CD4-positive, alpha-beta T cell treated with Interleukin-1 beta for 1 hour (primary cell): ENCODE data around the gene AKAP6.

Experiments used
- DNase-seq, 2 donors: peaks; one replicate each; pipeline ENCODE4 v3.0.0-alpha.2; 2020 to 2022

Gene AKAP6

GRCh38 chr14:32492457-32492856, 163.4 kb downstream of the AKAP6 start:
- no peak for DNase-seq

DNA sequence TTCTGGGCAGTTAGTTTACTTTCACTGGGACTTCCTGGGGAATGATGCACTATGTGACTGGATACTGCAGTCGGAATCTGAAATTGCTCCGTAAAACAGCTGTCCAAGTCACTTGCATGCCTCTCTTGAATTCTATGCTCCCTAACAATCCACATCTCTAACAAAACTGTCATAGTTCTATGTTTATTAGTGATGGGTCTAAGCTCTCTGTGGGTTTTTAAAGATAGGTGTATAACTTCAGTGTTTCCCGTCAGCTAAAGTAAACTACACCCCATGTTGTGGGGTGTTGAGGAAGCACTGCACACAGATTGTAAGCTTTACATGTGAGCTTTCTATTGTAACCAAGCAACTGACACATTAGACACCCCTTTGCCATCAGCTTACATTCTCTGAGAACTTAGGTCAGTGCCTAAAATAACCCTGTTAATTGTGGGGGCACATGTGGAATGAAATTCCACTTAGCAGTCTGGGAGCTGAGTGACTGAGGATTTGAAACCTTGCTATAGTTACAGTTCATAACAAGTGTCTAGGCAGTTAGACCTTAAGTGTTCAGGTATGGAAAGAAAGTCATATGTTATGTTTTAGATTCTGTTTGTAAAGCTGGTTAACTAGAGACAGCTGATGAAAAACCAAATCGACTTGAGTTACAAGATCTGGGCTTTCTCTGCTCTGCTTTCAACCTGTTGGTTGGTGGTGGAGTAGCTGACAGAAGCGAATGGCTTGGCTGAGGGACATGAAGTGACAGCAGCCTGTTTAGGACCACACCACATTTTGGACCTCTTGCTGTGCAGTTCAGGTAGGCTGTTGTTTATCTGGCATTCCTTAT, 165.7 kb downstream of the AKAP6 start:
- no peak for DNase-seq

- DNase-seq = no peak
Observed at GRCh38 chr14:32495435-32495734, 166.3 kb downstream of the AKAP6 start.

- DNase-seq = no peak
Observed at GRCh38 chr14:32497248-32497647, 168.2 kb downstream of the AKAP6 start.

DNA sequence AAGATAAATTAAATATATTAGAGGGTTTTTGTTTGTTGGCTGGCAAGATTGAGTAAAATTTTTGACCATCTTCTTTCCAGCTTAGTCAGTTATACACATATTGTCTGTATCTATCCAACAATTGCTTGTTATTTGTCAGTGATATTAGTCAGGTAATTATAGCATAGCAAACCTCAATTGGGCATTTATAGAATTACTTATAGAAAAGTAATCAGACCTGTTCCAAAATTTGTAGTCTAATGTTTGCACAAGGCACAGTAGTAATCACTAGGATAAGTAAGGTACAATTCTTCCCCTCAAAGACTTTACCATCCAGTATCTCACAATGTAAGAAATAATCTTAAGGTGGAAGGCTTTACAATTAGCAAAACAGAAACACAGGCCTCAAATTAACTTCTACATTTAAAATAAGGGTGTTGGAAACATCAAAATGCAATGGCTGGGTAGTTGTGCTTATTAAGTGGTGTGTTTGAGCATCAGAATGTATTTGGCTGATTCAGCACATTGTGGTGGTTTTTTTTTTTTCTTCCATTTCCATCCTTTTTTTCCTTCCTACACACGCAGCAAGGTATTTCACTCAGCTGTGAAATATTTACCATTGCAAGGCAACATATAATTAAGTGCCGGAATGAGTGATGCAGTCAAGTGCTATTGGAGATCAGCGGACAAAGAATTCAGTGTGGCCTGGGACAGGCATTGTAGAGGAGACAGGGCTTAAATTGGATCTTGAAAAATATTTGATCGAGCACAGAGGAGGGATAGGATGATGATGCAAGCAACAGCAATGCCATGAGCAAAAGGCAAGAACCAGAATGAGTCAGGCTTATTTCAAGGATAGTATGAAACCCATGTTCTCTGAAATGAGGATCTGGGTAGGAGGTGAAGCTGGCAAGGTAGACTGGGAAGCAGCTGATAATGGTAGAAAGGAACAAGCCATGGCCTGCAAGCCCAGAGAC, 178.2 kb downstream of the AKAP6 start:
- no peak for DNase-seq

DNA sequence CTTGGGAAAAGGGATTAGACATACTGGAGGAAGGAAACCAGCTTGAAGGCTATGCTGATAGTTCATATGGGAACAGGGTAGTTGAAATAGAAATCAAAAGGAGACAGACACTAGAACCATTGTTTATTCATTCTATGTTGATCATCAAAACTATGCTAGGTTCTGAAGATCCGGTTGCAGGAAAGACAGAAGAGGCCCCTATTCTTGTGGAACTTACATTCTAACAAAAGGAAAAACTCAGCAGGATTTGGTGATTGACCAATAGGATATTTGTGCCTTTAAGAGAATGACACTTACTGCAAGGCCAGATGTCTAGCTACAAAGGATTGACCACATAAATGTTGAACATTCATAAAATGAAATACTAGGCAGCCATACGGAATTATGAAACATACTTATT, 179.2 kb downstream of the AKAP6 start:
- DNase-seq = no peak

DNA sequence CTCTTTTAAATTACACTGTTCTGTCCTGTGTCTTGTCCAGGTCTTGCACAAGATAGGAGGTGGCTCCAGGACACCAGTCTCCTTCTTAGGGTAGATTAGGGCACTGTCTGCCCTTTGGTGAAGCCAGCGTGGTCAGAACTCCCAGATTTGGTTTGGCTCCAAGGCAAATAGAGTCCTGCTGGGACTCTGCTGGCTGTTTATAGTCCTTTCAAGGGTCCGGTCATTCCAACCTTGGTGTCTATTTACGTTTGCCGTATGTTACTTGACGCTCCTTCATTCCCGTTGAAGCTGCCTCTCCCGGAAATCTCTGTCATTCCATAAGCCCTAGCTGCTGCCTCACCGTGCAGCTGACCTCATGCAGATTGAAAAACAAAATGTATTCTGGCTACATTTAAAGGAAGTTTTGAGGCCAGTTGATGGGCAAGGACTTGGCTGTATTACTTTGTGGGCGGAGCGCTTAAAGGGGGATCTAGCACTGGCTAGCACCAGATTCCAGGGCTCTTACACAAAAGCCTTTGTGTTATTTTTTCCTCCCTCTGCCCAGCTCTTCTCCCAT, 180.6 kb downstream of the AKAP6 start:
- DNase-seq = no peak

DNA sequence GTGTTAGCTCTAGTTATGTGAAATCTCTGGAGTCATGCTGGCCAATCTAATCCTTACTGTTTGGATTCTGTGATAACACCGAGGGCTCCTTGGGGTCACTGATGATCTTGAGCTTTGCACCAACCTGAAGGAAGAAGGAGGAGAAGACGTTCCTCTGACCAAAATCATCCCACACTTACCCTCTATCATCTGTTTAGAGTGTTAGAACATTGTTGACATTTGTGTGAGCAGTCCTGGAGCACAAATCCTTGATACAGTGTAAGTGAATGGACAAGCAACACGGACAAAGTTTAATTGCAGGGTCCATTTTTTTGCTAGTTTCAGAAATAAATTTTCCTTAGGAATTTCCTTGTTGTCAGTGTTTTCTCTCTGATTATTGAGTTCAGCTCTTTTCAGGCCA, 181.7 kb downstream of the AKAP6 start:
- no peak for DNase-seq

DNA sequence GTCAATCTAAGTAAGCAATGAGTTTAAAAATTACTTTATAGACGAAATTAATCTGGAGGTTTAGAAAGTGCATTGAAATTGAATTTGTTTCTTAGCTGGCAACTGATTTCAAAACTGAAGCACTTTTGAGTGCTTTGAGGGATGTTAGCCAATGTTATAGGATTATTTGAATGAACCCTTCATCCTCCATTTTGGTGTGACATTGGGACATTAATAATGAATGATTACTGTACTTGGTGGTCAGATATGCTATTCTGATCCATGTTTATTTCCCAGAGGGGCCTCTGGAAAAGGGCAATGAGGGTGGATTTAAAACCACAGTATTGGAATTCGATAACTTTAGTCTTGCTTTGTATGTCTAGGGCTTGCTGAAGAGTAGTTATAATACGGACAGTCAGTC, 183.2 kb downstream of the AKAP6 start:
- no peak for DNase-seq

DNA sequence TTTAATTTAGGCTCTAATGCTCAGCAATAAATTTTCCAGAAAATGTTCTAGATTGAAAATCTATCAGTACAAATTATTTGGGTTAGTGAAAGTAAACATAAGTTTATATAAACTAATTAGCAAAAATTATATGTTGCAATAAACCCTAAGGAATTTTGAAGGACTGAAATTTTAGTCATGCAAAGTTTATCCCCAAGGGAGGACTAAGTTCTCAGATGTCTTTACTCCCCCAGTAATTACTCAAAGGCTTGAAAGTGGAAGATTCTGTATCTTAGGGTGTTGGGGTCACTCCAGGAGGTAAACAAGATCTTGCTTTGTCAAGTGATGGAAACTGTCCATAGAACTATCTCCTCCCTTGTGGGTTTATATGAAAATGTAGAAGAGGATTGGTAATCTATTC, 183.7 kb downstream of the AKAP6 start:
- no peak for DNase-seq

DNA sequence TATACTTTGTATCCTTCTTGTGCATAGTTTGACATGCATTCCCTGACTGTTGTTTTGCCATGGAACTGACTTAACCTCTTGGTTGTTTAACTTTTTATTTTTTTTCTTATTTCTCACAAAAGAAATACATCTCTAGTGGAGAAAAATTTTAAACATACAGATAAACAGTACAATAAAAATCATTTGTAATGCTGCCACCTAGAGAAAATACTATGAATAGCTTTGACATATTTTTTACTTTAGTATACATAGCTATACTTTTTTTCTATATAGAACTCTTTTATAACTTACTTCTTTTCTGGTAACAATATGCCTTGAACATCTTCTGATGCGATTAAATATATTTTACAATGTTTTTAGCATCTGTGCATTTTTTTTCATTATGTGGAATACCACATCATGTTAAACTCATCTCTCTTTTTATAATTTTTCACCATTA, 184.5 kb downstream of the AKAP6 start:
- no peak for DNase-seq

- DNase-seq = no peak
Observed at GRCh38 chr14:32514236-32514635, 185.1 kb downstream of the AKAP6 start.

DNA sequence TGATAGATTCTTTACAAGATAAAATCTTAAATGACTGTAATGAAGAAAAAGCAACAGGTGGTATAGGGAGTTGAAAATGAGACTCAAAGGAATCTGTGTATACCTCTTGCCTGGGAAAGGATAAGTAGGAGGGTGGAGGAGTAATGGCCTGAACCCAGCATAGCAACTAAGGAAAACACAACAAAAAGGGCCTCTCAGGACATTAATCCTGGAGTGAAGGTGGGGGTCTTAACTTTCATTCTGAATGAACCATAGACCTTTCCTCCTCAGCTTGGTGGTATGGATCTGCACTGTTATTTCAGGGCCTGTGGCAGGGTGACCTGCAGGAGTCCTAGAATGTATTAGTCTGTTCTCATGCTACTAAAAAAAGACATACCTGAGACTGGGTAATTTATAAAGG, 185.6 kb downstream of the AKAP6 start:
- DNase-seq = no peak

DNA sequence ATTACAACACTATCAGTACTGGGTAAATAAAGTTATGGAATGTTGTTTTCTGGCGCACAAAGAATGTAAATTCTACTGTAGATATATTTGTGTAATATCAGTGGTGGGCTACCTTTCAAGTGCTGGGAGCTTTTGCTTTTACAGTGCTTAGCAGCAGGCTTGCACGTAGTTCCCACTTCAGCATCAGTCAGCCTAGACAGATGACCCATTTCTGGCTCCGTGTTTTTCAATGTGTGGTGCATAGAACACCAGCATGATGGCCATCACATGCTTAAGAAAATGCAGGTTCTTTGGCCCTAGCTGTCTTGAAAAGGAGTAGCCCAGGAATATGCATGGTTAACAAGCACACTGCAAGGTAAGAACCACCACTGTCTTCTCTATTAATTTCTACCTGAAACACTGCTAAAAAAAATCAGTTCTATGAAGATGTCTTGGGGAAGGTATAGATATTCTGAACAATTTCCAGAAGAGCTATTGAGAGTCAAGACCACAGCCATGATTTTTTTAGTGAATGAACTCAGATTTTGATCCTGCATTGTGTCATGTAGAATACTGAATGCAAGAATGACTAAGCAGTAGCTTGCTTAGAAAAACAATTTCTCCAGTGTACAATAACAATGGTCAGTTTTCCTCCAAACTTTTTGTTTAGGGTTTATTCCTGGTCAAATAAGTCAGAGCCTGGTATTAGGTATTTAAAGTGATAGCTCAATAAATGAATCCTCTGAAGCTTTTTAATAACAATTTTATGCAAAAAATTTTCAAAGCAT, 195.7 kb downstream of the AKAP6 start:
- no peak for DNase-seq

- DNase-seq = no peak
Observed at GRCh38 chr14:32525591-32525990, 196.5 kb downstream of the AKAP6 start.

DNA sequence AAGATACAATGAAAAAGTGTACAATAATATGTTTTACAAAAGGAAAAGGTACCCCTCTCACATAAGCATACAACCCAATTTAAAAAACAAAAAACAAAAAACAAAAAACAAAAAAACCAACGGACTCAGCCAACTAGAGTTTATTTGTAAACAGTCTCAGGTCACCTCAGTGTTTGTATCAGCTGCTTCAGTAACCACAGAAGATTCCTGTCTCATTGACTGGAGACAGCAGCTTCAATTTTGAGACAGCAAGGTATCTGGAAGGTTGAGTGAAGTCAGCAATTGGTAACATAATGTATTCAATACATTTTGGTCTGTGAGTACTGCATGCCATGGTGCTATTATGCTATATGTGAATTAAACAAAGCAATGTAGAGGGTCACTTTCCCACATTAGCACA, 201.7 kb downstream of the AKAP6 start:
- DNase-seq = no peak

GRCh38 chr14:32531942-32532515, 202.9 kb downstream of the AKAP6 start:
- no peak for DNase-seq

GRCh38 chr14:32534145-32534544, 205.0 kb downstream of the AKAP6 start:
- no peak for DNase-seq

- no peak for DNase-seq
Observed at GRCh38 chr14:32536175-32536574, 207.1 kb downstream of the AKAP6 start.

DNA sequence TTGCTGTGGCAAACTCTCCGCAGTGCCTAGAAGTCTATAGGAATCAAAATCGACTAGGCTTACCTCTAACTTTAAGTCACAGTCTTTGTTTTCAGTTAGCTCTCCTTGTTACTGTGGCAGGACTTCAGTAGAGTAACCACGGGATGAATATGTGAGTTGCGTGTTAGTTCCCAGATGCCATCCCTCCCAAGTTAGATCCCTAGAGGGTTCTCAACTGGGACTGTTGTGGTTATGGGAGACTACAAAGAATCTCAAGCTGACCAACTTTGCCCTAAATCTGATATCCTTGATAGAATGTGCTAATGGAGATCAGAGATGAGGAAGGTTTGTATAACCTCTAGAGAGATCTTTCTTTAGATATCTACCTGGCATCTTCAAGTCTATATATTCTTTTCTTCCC, 208.1 kb downstream of the AKAP6 start:
- DNase-seq = no peak

DNA sequence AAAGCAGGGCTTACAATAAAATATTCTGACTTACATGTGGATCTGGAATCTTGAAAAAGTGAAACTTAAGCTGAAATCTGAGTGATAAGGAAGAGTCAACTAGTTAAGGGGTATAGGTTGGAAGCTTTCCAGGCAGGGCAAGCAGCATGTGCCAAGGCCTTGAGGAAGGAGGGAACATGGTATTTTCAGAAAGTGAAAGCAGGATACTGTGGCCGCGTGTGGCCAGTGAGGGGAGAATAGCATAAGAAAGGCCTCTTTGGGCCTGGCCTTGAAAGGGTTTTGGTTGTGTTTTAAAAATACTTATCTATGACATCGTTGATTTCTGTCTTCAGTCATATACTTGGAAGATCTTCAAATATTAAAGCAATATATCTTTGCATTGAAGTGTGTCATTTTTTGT, 213.4 kb downstream of the AKAP6 start:
- DNase-seq = no peak

DNA sequence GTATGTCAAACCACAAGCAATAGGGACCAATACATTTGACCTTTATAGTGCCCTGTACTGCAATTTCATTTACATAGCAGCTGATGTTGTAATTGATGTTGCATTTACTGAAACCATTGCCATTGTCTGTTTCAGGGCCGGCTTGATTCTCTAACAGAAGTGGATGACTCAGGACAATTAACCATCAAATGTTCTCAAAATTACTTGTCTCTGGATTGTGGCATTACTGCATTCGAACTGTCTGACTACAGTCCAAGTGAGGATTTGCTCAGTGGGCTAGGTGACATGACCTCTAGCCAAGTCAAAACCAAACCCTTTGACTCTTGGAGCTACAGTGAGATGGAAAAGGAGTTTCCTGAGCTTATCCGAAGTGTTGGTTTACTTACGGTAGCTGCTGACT, 216.0 kb downstream of the AKAP6 start:
- DNase-seq = no peak
